HepG2 (cell line): ENCODE data around the gene CDHR3. TPM values are rescaled to one million over a fixed set of nuclear protein-coding genes. Genes with fewer than 3 reads are reported as not detected.

ENCODE experiments used
- ATAC-seq: fragments of 200-7000 bp; cut with Tn5 transposase; 3 replicates; pipeline ENCODE4 v1.9.1; 2020; ENCODE audit warnings: mild to moderate bottlenecking, moderate library complexity
- BruUV-seq: library from RNA; stranded (reverse); fragments of 400-500 nt; replicated peaks from 2 replicates; lab custom pipeline; 2021; lab: Mats Ljungman, UMichigan
- CTCF ChIA-PET: fragments of 300-600 bp; formaldehyde crosslinking; extraction: SDS; loops from one replicate; lab custom pipeline; 2021; ENCODE audit warnings: low total read pairs, inconsistent platforms, low intra/inter-chr PET ratio; lab: Yijun Ruan, JAX
- POLR2A ChIA-PET: fragments of 350-600 bp; sonication (Branson Sonifier 250); formaldehyde crosslinking; loops from one replicate; lab custom pipeline; 2020; ENCODE audit warnings: antibody characterized with exemption, inconsistent platforms; lab: Yijun Ruan, JAX
- DNase-seq: peaks from one replicate; pipeline ENCODE4 v3.0.0-alpha.2; 2015; ENCODE audit warnings: low spot score
- FAIRE-seq: peaks from 3 replicates; lab custom pipeline; 2011; peaks lifted over from hg19 to GRCh38; lab: Jason Lieb, UNC
- H2AFZ ChIP-seq: one replicate; pipeline ENCODE4 v1.6.1; 2011; ENCODE audit warnings: low read length, inconsistent platforms
- H3K27ac ChIP-seq: fragments of 300-600 bp; 3 replicates; pipeline ENCODE4 v1.8.0; 2011; ENCODE audit warnings: mixed run types, mild to moderate bottlenecking, mixed read lengths, low read length, inconsistent platforms; ENCODE audit not compliant: insufficient read depth; ENCODE audit errors: extremely low read length
- H3K27me3 ChIP-seq, 2 experiments: fragments of 200-600 bp in 1 of 2; 2 replicates in 1 of 2; 3 replicates in 1 of 2; pipeline versions ENCODE4 v1.6.0 to v1.8.0; 2011; ENCODE audit warnings: low read length in 2 of 2, mild to moderate bottlenecking in 2 of 2, moderate library complexity in 2 of 2, inconsistent platforms in 1 of 2; ENCODE audit not compliant: insufficient read depth in 2 of 2, control insufficient read depth in 1 of 2
- H3K36me3 ChIP-seq, 2 experiments: fragments of 200-600 bp in 1 of 2; replicated peaks in 1 of 2; 2 replicates in 1 of 2; 3 replicates in 1 of 2; pipeline versions ENCODE4 v1.5.1 to v1.8.0; 2011; ENCODE audit warnings: low read length in 2 of 2, inconsistent platforms in 1 of 2; ENCODE audit not compliant: insufficient read depth in 2 of 2, control insufficient read depth in 1 of 2
- H3K4me1 ChIP-seq: 2 replicates; pipeline ENCODE4 v1.5.1; 2012; ENCODE audit warnings: low read length, inconsistent platforms; ENCODE audit not compliant: insufficient read depth
- H3K4me2 ChIP-seq: 2 replicates; pipeline ENCODE4 v1.6.0; 2011; ENCODE audit warnings: low read depth, low read length, inconsistent platforms
- H3K4me3 ChIP-seq, 3 experiments: fragments of 200-600 bp in 1 of 3; sonication (generic), shearing (Covaris generic) in 1 of 3; replicated peaks in 1 of 3; 2 replicates each; pipeline ENCODE4 v1.5.1; 2011 to 2016; ENCODE audit warnings: low read length in 3 of 3, inconsistent platforms in 2 of 3, low read depth in 2 of 3, mild to moderate bottlenecking in 2 of 3, control low read depth in 1 of 3, mixed read lengths in 1 of 3; ENCODE audit not compliant: insufficient read depth in 1 of 3
- H3K79me2 ChIP-seq: one replicate; pipeline ENCODE4 v1.6.1; 2011; ENCODE audit warnings: low read length, inconsistent platforms; ENCODE audit not compliant: insufficient read depth
- H3K9ac ChIP-seq: 2 replicates; pipeline ENCODE4 v1.6.0; 2011; ENCODE audit warnings: mild to moderate bottlenecking, low read depth, low read length, inconsistent platforms; ENCODE audit not compliant: insufficient read depth
- H3K9me3 ChIP-seq: 2 replicates; pipeline ENCODE4 v1.5.1; 2012; ENCODE audit warnings: mild to moderate bottlenecking, low read length
- H4K20me1 ChIP-seq: 2 replicates; pipeline ENCODE4 v1.6.0; 2011; ENCODE audit warnings: inconsistent platforms, mild to moderate bottlenecking, low read length, moderate library complexity; ENCODE audit not compliant: insufficient read depth
- FUBP1 ChIP-seq: sonication (generic); formaldehyde crosslinking; IDR thresholded peaks from 2 replicates; pipeline ENCODE4 v1.5.1; 2020; ENCODE audit warnings: missing genetic modification reagents, mild to moderate bottlenecking, borderline replicate concordance
- HDAC6 ChIP-seq: fragments of 200-600 bp; sonication (generic); IDR thresholded peaks from 2 replicates; pipeline ENCODE4 v1.7.0; 2017; ENCODE audit warnings: mild to moderate bottlenecking, antibody characterized with exemption, low read length, low read depth
- IKZF4 ChIP-seq: sonication (generic); formaldehyde crosslinking; IDR thresholded peaks from 2 replicates; pipeline ENCODE4 v1.5.1; 2020; ENCODE audit warnings: borderline replicate concordance, mild to moderate bottlenecking, low read depth, missing genetic modification reagents; ENCODE audit errors: not compliant biosample characterization
- LCORL ChIP-seq, 2 experiments: fragments of 450-650 bp in 1 of 2; sonication (generic) in 1 of 2; formaldehyde crosslinking in 1 of 2; IDR thresholded peaks; 2 replicates each; pipeline versions ENCODE4 v1.5.0 to v1.6.1; 2017 to 2020; ENCODE audit warnings: antibody characterized with exemption in 1 of 2, missing genetic modification reagents in 1 of 2
- MZF1 ChIP-seq: sonication (generic); formaldehyde crosslinking; IDR thresholded peaks from 2 replicates; pipeline ENCODE4 v1.8.1; 2023; ENCODE audit warnings: mild to moderate bottlenecking, missing genetic modification reagents, borderline replicate concordance
- PAXIP1 ChIP-seq: sonication (generic); formaldehyde crosslinking; conservative IDR thresholded peaks from 2 replicates; pipeline ENCODE4 v1.4.0; 2020; ENCODE audit warnings: mild to moderate bottlenecking, missing genetic modification reagents, moderate library complexity
- RCOR2 ChIP-seq: IDR thresholded peaks from 2 replicates; pipeline ENCODE4 v1.6.1; 2016; ENCODE audit warnings: missing biosample characterization, missing genetic modification reagents
- SMAD1 ChIP-seq: sonication (generic); formaldehyde crosslinking; IDR thresholded peaks from 2 replicates; pipeline ENCODE4 v1.4.0; 2020; ENCODE audit warnings: missing genetic modification reagents, low read depth, mild to moderate bottlenecking, borderline replicate concordance
- SMAD3 ChIP-seq: sonication (generic); formaldehyde crosslinking; IDR thresholded peaks from 2 replicates; pipeline ENCODE4 v1.4.0; 2020; ENCODE audit warnings: missing genetic modification reagents
- ZNF205 ChIP-seq: IDR thresholded peaks from 2 replicates; pipeline ENCODE4 v1.6.1; 2018; ENCODE audit warnings: missing biosample characterization, missing genetic modification reagents
- ZNF619 ChIP-seq: sonication (generic); formaldehyde crosslinking; IDR thresholded peaks from 2 replicates; pipeline ENCODE4 v1.4.0; 2020; ENCODE audit warnings: mild to moderate bottlenecking, missing genetic modification reagents
- ZNF703 ChIP-seq: sonication (generic); formaldehyde crosslinking; IDR thresholded peaks from 2 replicates; pipeline ENCODE4 v1.5.1; 2020; ENCODE audit warnings: missing genetic modification reagents, mild to moderate bottlenecking, moderate library complexity, borderline replicate concordance
- ZNF740 ChIP-seq: sonication (generic); formaldehyde crosslinking; IDR thresholded peaks from 2 replicates; pipeline ENCODE4 v1.4.0; 2020; ENCODE audit warnings: missing genetic modification reagents
- ZSCAN5A ChIP-seq: sonication (generic); formaldehyde crosslinking; IDR thresholded peaks from 2 replicates; pipeline ENCODE4 v1.8.0; 2022; ENCODE audit warnings: mild to moderate bottlenecking, missing genetic modification reagents, borderline replicate concordance
- WGBS: methylation state at CpG from one replicate; pipeline ENCODE4 v1.1.6; 2017; ENCODE audit warnings: low lambda C conversion rate; 5-methylcytosine and 5-hydroxymethylcytosine counted together
- in situ Hi-C: cut with HindIII; loops from 2 replicates; pipeline ENCODE4 v1.10.0; 2017; ENCODE audit warnings: low pct_unique_long_range_greater_than_20kb; ENCODE audit not compliant: extremely low pct_ligation_motif_present
- intact Hi-C: fragments of 100-400 bp; cut with micrococcal nuclease; formaldehyde crosslinking; loops from one replicate; pipeline ENCODE4 v1.10.0; 2022; ENCODE audit not compliant: unreplicated experiment
- polyA plus RNA-seq, 8 experiments: library from polyadenylated mRNA; depleted of rRNA in 3 of 8; stranded (reverse) in 7 of 8; unstranded in 1 of 8; fragments of >200 nt; fragmentation: Illumina TruSeq in 4 of 8; extraction: Trizol in 4 of 8; gene quantifications; 2 replicates each; pipeline versions ENCODE4 v1.2.1 to v1.2.3, GENCODE V29; 2011 to 2016; ENCODE audit warnings: low read depth in 4 of 8, missing spikeins in 1 of 8, mixed read lengths in 1 of 8; ENCODE audit not compliant: insufficient read depth in 1 of 8
- total RNA-seq, 5 experiments: library from RNA; depleted of rRNA; stranded (reverse); fragments of >200 nt; fragmentation: Illumina TruSeq; extraction: Trizol; gene quantifications; 2 replicates each; pipeline ENCODE4 v1.2.3, GENCODE V29; 2016; ENCODE audit warnings: low read depth in 1 of 5

The CDHR3 gene
- total and polyA plus RNA-seq, 2 of the 13 experiments (the other 11 are each of a cell fraction or from before 2014, with no cell fraction given) = 6.5 to 11.8 TPM

GRCh38 chr7:106065575-106066500, 102.8 kb downstream of the CDHR3 start:
- no peaks in the 10 kb centered on the region for H3K36me3 ChIP-seq
- intact Hi-C loops (loop anchor here (2.0 kb wide), 1 partner anchor 47 kb away; the partner anchor contains the start of gene SYPL1), in situ Hi-C loops (no loop called here)
- H3K27ac ChIP-seq = peak overlapping the region; percentile 11
- ChIA-PET CTCF (no interaction called here), POLR2A (interaction anchor here (1.0 kb wide), 1 partner anchor 46 kb away, joined by 10 read pairs; the partner anchor contains the start of gene SYPL1)
- WGBS = 1% methylated on average over 21 of the region's 26 CpGs
- FAIRE-seq (peak; percentile 8), ATAC-seq (peak; percentile 51), DNase-seq (peak; percentile 33)
- H4K20me1 ChIP-seq = no peaks in the 10 kb centered on the region
- BruUV-seq = no TSS peak
- peak overlapping the region; percentile 37 for H3K9ac ChIP-seq
- H3K9me3 ChIP-seq = no peaks in the 10 kb centered on the region
- H3K27me3 ChIP-seq = peaks cover 3 to 11% of the 10 kb centered on the region in 2 experiments; a peak in 2 of 5 replicates
- H2AFZ ChIP-seq = no peak overlapping the region
- peaks cover 81% of the 10 kb centered on the region for H3K4me1 ChIP-seq
- H3K79me2 ChIP-seq = no peaks in the 10 kb centered on the region
- peak overlapping the region; percentile 27 to 65 (median 50) for H3K4me3 ChIP-seq
- peak overlapping the region; percentile 92 for H3K4me2 ChIP-seq
- TF ChIP-seq PAXIP1 (peak; percentile 34; the same call in 1 of the 2 replicates), ZNF205 (no peak), SMAD3 (CRISPR knock-in tag) (no peak), ZNF740 (peak; percentile 87), RCOR2 (no peak), SMAD1 (CRISPR knock-in tag) (no peak), ZSCAN5A (CRISPR knock-in tag) (no peak), IKZF4 (no peak), HDAC6 (no peak), LCORL (IDR thresholded peaks at IDR 0.05) (no peak), LCORL (CRISPR knock-in tag; IDR thresholded peaks at IDR 0.05) (no peak), MZF1 (CRISPR knock-in tag) (no peak), FUBP1 (CRISPR knock-in tag) (no peak), ZNF703 (CRISPR knock-in tag) (no peak), ZNF619 (no peak)
